ENCODE results near the gene CCDC141. TPM values are rescaled to one million over a fixed set of nuclear protein-coding genes. Genes with fewer than 3 reads are reported as not detected.

Gene CCDC141
- polyA plus RNA-seq, 1 donor from 2014 or later: 0.27 TPM

- H2AFZ ChIP-seq (ENCODE audit: low read depth, low read length): no peak overlapping the region
- no peak overlapping the region for H3K9ac ChIP-seq (ENCODE audit: low read length)
- no peak overlapping the region for H3K27ac ChIP-seq (ENCODE audit: low read length)
- H3K4me3 ChIP-seq (ENCODE audit: low read length): no peak overlapping the region
- no peaks in the 10 kb centered on the region for H3K36me3 ChIP-seq (ENCODE audit: insufficient read depth, low read length)
- TF ChIP-seq TAF1 (IDR thresholded peaks at IDR 0.05; ENCODE audit: low read depth) (no peak), EZH2 (IDR thresholded peaks at IDR 0.05; ENCODE audit: borderline replicate concordance, insufficient read depth, low read length, poor library complexity, severe bottlenecking) (no peak), REST (IDR thresholded peaks at IDR 0.05; ENCODE audit: borderline replicate concordance) (no peak), MXI1 (conservative IDR thresholded peaks at IDR 0.05; ENCODE audit: poor library complexity, severe bottlenecking) (no peak), RAD21 (conservative IDR thresholded peaks at IDR 0.05) (no peak), EP300 (conservative IDR thresholded peaks at IDR 0.05; ENCODE audit: poor library complexity, severe bottlenecking) (no peak), SMC3 (conservative IDR thresholded peaks at IDR 0.05; ENCODE audit: poor library complexity) (no peak), CTCF (IDR thresholded peaks at IDR 0.05; ENCODE audit: poor library complexity, severe bottlenecking) (no peak), POLR2AphosphoS5 (IDR thresholded peaks at IDR 0.05) (no peak)
- no peaks in the 10 kb centered on the region for H3F3A ChIP-seq (ENCODE audit: insufficient read depth, low read length, poor library complexity, severe bottlenecking)
- no peaks in the 10 kb centered on the region for H3K79me2 ChIP-seq (replicated peaks; ENCODE audit: insufficient read depth, low read length)
- H4K20me1 ChIP-seq (ENCODE audit: insufficient read depth): no peaks in the 10 kb centered on the region
- H3K9me2 ChIP-seq (ENCODE audit: insufficient read depth, low read length): no peaks in the 10 kb centered on the region
- H3K4me2 ChIP-seq (ENCODE audit: low read length): no peak overlapping the region
- no peaks in the 10 kb centered on the region for H3K27me3 ChIP-seq (ENCODE audit: insufficient read depth, low read depth, low read length)
- no peaks in the 10 kb centered on the region for H3K9me3 ChIP-seq (ENCODE audit: low read length)
Measured at GRCh38 chr2:178859730-178860129, 190.2 kb downstream of the CCDC141 start.

GRCh38 chr2:178858896-178859625, 190.9 kb downstream of the CCDC141 start:
- no peaks in the 10 kb centered on the region for H3K9me3 ChIP-seq (ENCODE audit: low read length)
- no peaks in the 10 kb centered on the region for H3K36me3 ChIP-seq (ENCODE audit: insufficient read depth, low read length)
- H3K27ac ChIP-seq (ENCODE audit: low read length): no peak overlapping the region
- TF ChIP-seq REST (IDR thresholded peaks at IDR 0.05; ENCODE audit: borderline replicate concordance) (no peak), MXI1 (conservative IDR thresholded peaks at IDR 0.05; ENCODE audit: poor library complexity, severe bottlenecking) (no peak), EP300 (conservative IDR thresholded peaks at IDR 0.05; ENCODE audit: poor library complexity, severe bottlenecking) (no peak), SMC3 (conservative IDR thresholded peaks at IDR 0.05; ENCODE audit: poor library complexity) (no peak), TAF1 (IDR thresholded peaks at IDR 0.05; ENCODE audit: low read depth) (no peak), RAD21 (conservative IDR thresholded peaks at IDR 0.05) (no peak), EZH2 (IDR thresholded peaks at IDR 0.05; ENCODE audit: borderline replicate concordance, insufficient read depth, low read length, poor library complexity, severe bottlenecking) (no peak), POLR2AphosphoS5 (IDR thresholded peaks at IDR 0.05) (no peak), CTCF (IDR thresholded peaks at IDR 0.05; ENCODE audit: poor library complexity, severe bottlenecking) (no peak)
- H3K4me3 ChIP-seq (ENCODE audit: low read length): no peak overlapping the region
- no peak overlapping the region for H3K9ac ChIP-seq (ENCODE audit: low read length)
- H3K4me2 ChIP-seq (ENCODE audit: low read length): no peak overlapping the region
- no peak overlapping the region for H2AFZ ChIP-seq (ENCODE audit: low read depth, low read length)
- no peaks in the 10 kb centered on the region for H3K9me2 ChIP-seq (ENCODE audit: insufficient read depth, low read length)
- no peaks in the 10 kb centered on the region for H4K20me1 ChIP-seq (ENCODE audit: insufficient read depth)
- H3K27me3 ChIP-seq (ENCODE audit: insufficient read depth, low read depth, low read length): no peaks in the 10 kb centered on the region
- no peaks in the 10 kb centered on the region for H3F3A ChIP-seq (ENCODE audit: insufficient read depth, low read length, poor library complexity, severe bottlenecking)
- H3K79me2 ChIP-seq (replicated peaks; ENCODE audit: insufficient read depth, low read length): no peaks in the 10 kb centered on the region

All from neural cell (in vitro differentiated cells).